Astrocyte of the cerebellum (primary cell): ENCODE results near the gene CYP27B1.

Experiments
- DNase-seq: peaks from one replicate; pipeline ENCODE4 v3.0.0-alpha.2; 2011; ENCODE audit warnings: low read depth
- H3K4me3 ChIP-seq: 2 replicates; pipeline ENCODE4 v1.5.1; 2011; ENCODE audit warnings: mild to moderate bottlenecking, low read depth, low read length, moderate library complexity
- in situ Hi-C: cut with HindIII; loops from 2 replicates; pipeline ENCODE4 v1.10.0; 2017; ENCODE audit warnings: low sequenced_read_pairs
- TF ChIP-seq, protein P1 (sequence below): IDR thresholded peaks from 2 replicates; pipeline ENCODE4 v1.5.1; 2012; ENCODE audit warnings: low read length, low read depth, moderate library complexity, mild to moderate bottlenecking; ENCODE audit errors: missing control alignments

Gene CYP27B1

DNA sequence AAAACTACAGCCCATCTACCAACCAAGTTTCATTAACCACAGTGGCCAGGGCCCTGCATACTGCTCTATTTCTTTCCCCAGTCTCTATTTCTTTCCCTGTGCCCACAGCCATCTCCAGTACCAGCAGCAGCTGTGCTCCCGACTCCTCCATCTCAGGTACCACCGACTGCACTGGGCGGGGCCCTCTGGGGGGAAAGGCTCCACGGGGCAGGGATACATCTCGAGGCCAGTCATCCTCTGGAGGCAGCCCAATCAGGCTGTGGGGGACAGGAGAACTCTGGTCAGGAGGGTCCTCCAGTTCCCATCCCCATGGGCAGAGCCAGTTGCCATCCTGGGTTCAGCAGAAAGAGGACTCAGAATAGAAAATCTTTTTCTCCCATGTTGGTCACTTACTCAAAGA, 17.8 kb downstream of the CYP27B1 start:
- TF ChIP-seq, protein P1, sequence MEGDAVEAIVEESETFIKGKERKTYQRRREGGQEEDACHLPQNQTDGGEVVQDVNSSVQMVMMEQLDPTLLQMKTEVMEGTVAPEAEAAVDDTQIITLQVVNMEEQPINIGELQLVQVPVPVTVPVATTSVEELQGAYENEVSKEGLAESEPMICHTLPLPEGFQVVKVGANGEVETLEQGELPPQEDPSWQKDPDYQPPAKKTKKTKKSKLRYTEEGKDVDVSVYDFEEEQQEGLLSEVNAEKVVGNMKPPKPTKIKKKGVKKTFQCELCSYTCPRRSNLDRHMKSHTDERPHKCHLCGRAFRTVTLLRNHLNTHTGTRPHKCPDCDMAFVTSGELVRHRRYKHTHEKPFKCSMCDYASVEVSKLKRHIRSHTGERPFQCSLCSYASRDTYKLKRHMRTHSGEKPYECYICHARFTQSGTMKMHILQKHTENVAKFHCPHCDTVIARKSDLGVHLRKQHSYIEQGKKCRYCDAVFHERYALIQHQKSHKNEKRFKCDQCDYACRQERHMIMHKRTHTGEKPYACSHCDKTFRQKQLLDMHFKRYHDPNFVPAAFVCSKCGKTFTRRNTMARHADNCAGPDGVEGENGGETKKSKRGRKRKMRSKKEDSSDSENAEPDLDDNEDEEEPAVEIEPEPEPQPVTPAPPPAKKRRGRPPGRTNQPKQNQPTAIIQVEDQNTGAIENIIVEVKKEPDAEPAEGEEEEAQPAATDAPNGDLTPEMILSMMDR, result no peak
- in situ Hi-C loops, result no loop called here
- no peak overlapping the region for H3K4me3 ChIP-seq
- DNase-seq, result no peak

DNA sequence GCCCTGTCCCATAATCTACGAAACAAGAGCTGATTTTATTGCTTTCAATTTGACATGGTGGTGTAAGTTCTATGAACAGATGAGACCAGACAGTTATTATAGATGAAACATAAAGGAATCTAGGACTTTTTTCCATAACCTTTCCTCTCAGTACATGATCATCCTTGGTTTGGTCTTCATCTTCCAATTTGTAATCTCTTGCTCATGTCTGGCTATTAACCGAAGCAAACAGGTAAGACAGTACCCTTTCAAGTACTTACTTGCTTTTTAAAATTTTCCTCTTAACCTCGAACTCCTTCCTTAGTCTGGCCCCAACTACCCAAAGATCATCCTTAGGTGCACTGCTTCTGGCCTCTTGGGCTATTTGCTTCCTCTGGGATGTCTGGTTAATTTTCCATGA, 20.9 kb downstream of the CYP27B1 start:
- in situ Hi-C loops, result no loop called here
- no peak for DNase-seq
- peak overlapping the region; percentile 96 for H3K4me3 ChIP-seq
- TF ChIP-seq, protein P1, result no peak

DNA sequence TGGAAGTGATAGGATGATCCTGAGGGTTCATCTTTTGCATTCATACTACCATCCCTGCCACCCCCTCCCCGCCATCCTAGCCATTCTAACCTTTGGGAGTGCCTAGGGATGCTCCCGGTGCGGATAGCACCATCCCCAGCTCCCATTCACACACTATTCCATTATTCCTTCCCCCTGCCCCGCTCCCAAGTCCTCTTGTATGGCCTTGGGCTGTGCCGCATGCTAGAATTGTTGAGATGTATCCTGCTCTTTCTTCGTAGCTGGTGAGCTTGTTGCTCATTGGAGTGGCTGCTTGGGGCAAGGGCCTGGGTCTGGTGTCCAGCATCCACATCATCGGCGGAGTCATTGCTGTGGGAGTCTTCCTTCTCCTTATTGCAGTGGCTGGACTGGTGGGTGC, 21.4 kb downstream of the CYP27B1 start:
- in situ Hi-C loops, result no loop called here
- peak overlapping the region; percentile 96 for H3K4me3 ChIP-seq
- TF ChIP-seq, protein P1, result no peak
- no peak for DNase-seq

DNA sequence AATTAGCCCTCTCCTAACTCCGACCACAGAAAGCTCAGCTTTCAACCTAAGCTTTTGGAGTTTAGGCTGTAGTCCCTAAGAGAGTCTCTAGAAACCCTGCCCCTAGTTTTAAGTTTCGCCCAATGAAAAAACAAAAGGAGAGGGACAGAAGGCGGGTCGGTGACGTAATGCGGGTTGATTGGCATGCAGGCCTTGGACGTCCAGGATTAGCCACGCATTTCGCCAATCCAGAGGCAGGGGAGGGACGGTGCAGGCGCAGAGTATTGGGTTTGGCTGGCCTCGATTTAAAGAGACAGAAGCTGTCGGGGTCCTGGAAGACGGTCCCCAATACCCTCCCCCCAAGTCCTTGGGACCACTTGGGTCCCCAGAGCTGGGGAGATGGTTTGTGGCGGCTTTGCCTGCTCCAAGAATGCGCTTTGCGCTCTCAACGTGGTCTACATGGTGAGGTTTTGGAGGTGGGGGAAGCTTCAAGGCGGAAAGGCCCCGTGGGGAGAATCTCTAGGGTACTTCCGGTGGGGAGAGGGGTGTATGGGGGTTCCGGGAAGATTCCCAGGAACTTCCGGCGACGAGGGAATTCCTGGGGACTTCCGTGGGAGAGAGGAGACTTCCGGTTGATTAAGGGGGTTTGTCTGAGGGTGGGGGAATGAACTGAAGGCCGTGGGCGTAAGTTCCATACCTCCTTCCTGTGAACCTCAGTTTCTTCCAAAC, 21.9 kb downstream of the CYP27B1 start, which contains the start of gene TSPAN31:
TSS of gene TSPAN31 (plus strand) at position 263 of the 708 bp plus-strand sequence. CDS start at position 379, 116 bp downstream.
- in situ Hi-C loops, result no loop called here
- peak within 1 kb of the TSS; percentile 96 for H3K4me3 ChIP-seq
- DNase-seq, result peak; percentile 97
- TF ChIP-seq, protein P1, result no peak

DNA sequence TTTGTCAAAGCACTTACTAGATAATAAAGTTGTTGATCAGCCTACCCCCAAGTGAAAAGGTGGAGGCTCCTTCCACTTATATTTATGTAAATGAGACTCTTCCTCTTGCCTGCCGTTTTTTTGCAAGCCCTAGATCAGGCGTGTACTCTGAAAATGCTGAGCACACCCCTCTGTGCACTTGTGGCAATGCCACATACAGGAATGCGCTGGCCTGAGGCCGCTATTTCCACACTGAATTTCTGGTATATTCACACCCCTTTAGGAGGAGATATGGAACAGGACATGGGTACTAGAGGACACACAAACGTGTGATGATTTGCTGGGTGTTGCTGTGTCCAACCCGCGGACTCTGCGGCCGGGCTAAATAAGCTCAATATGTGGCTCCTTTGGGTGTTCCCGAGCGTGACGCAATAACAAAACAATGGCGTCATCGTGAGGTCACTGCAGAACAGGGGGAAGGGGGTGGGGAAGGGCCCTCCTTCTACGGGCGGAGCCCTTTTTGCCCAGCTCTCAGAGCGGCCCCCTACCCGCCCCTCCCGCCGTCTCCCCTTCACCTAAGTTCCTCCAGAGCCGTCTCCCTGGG, 22.6 kb downstream of the CYP27B1 start:
- DNase-seq, result no peak
- TF ChIP-seq, protein P1, result no peak
- in situ Hi-C loops, result no loop called here
- H3K4me3 ChIP-seq, result peak overlapping the region; percentile 96

DNA sequence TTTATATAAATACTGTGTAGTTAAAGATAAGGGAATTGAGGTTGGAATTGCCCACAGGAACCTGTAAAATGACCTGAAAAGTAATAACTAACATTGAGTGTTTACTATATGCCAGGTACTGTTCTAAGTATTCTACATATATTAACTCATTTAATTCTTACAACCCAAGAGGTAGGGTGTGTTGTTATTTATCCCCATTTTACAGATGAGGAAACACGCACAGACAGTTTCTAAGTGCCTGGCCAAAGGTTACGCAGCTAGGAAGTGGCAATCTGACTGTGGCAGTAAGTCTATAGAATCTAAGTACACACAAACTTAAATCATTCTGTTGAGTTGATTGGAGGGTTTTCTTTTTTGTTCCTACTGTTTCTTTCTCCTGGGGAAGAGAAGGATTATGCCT, 23.1 kb downstream of the CYP27B1 start:
- no peak overlapping the region for H3K4me3 ChIP-seq

More for the DNA sequence above, 23.1 kb downstream of the CYP27B1 start:
- in situ Hi-C loops, result no loop called here
- DNase-seq, result no peak
- TF ChIP-seq, protein P1, result no peak
